ENCODE results near the gene ZNF205. TPM values are rescaled to one million over a fixed set of nuclear protein-coding genes. Genes with fewer than 3 reads are reported as not detected.

Gene ZNF205
- total RNA-seq, 1 donor from 2014 or later, result 22.8 TPM

GRCh38 chr16:3152991-3153368, 40.6 kb downstream of the ZNF205 start:
- H3K4me3 Mint-ChIP-seq (ENCODE audit: unreplicated experiment), result peak overlapping the region; percentile 90
- peaks cover 15% of the 10 kb centered on the region for H3K4me1 Mint-ChIP-seq (ENCODE audit: unreplicated experiment)
- peaks cover 6% of the 10 kb centered on the region for H3K36me3 Mint-ChIP-seq (ENCODE audit: low read depth, unreplicated experiment)
- no peak for DNase-seq (ENCODE audit: low spot score)
- H3K27me3 Mint-ChIP-seq (ENCODE audit: unreplicated experiment), result peaks cover 27% of the 10 kb centered on the region
- TF ChIP-seq CTCF (IDR thresholded peaks at IDR 0.05; ENCODE audit: unreplicated experiment), result no peak
- no peaks in the 10 kb centered on the region for H3K9me3 Mint-ChIP-seq (ENCODE audit: unreplicated experiment)
- peak overlapping the region; percentile 79 for H3K27ac Mint-ChIP-seq (ENCODE audit: unreplicated experiment)

GRCh38 chr16:3155181-3155580, 42.8 kb downstream of the ZNF205 start:
- Mint-ChIP-seq H3K4me1 (ENCODE audit: unreplicated experiment) (peaks cover 24% of the 10 kb centered on the region), H3K27me3 (ENCODE audit: unreplicated experiment) (peaks cover 33% of the 10 kb centered on the region), H3K27ac (ENCODE audit: unreplicated experiment) (no peak overlapping the region), H3K9me3 (ENCODE audit: unreplicated experiment) (no peaks in the 10 kb centered on the region), H3K4me3 (ENCODE audit: unreplicated experiment) (no peak overlapping the region), H3K36me3 (ENCODE audit: low read depth, unreplicated experiment) (peaks cover 17% of the 10 kb centered on the region)
- no peak for DNase-seq (ENCODE audit: low spot score)
- TF ChIP-seq CTCF (IDR thresholded peaks at IDR 0.05; ENCODE audit: unreplicated experiment), result no peak

DNA sequence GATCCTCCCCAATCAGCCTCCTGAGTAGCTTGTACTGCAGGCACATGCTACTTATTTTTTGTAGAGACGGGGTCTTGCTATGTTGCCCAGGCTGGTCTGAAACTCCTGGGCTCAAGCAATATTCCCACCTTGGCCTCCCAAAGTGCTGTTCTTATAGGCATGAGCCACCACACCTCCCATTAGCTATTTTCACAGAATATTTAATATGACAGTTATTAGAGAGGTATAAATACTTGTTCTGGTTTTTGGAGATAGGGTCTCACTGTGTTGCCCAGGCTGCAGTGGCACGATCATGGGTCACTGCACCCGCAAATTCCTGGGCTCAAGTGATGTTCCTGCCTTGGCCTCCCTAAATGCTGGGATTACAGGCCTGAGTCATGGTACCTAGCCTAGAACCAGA, 43.6 kb downstream of the ZNF205 start:
- peaks cover 28% of the 10 kb centered on the region for H3K27me3 Mint-ChIP-seq (ENCODE audit: unreplicated experiment)
- no peak for DNase-seq (ENCODE audit: low spot score)
- no peak overlapping the region for H3K4me3 Mint-ChIP-seq (ENCODE audit: unreplicated experiment)
- peaks cover 24% of the 10 kb centered on the region for H3K4me1 Mint-ChIP-seq (ENCODE audit: unreplicated experiment)
- H3K36me3 Mint-ChIP-seq (ENCODE audit: low read depth, unreplicated experiment), result peaks cover 17% of the 10 kb centered on the region
- H3K9me3 Mint-ChIP-seq (ENCODE audit: unreplicated experiment), result no peaks in the 10 kb centered on the region
- no peak for TF ChIP-seq CTCF (IDR thresholded peaks at IDR 0.05; ENCODE audit: unreplicated experiment)
- no peak overlapping the region for H3K27ac Mint-ChIP-seq (ENCODE audit: unreplicated experiment)

GRCh38 chr16:3157229-3158025, 45.0 kb downstream of the ZNF205 start:
- no peak for TF ChIP-seq CTCF (IDR thresholded peaks at IDR 0.05; ENCODE audit: unreplicated experiment)
- Mint-ChIP-seq H3K9me3 (ENCODE audit: unreplicated experiment) (no peaks in the 10 kb centered on the region), H3K4me1 (ENCODE audit: unreplicated experiment) (peaks cover 17% of the 10 kb centered on the region), H3K36me3 (ENCODE audit: low read depth, unreplicated experiment) (peaks cover 15% of the 10 kb centered on the region), H3K27me3 (ENCODE audit: unreplicated experiment) (peaks cover 27% of the 10 kb centered on the region), H3K4me3 (ENCODE audit: unreplicated experiment) (peak overlapping the region; percentile 91), H3K27ac (ENCODE audit: unreplicated experiment) (no peak overlapping the region)
- peak; percentile 72 for DNase-seq (ENCODE audit: low spot score)

DNA sequence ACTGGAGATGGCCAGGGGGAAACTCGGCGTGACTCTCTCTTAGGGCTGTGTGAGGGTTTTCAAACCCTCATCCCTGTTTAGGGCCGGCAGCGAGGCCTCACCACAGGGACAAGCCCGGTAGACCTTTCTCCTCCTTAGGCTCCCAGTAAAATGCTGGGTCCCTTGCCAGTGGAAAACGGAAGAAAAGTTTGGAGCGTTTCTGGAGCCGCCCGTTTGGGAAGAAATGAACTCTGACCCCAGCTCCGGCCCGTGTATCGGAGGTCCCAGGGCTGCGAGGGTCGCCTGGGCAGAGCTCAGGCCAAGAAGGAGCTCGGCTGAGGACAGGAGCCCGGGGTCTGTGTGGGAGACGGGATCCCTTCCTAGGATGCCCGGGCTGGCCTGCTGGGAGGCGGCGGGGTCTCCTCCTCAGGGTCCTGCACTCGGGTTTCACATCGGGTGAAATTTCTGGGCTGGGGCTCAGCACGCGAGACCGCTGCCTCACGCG, 45.7 kb downstream of the ZNF205 start:
- no peak for TF ChIP-seq CTCF (IDR thresholded peaks at IDR 0.05; ENCODE audit: unreplicated experiment)

More for the DNA sequence above, 45.7 kb downstream of the ZNF205 start:
- H3K27me3 Mint-ChIP-seq (ENCODE audit: unreplicated experiment), result peaks cover 22% of the 10 kb centered on the region
- no peak overlapping the region for H3K27ac Mint-ChIP-seq (ENCODE audit: unreplicated experiment)
- DNase-seq (ENCODE audit: low spot score), result no peak
- H3K36me3 Mint-ChIP-seq (ENCODE audit: low read depth, unreplicated experiment), result peaks cover 10% of the 10 kb centered on the region
- peak overlapping the region; percentile 91 for H3K4me3 Mint-ChIP-seq (ENCODE audit: unreplicated experiment)
- peaks cover 13% of the 10 kb centered on the region for H3K4me1 Mint-ChIP-seq (ENCODE audit: unreplicated experiment)
- H3K9me3 Mint-ChIP-seq (ENCODE audit: unreplicated experiment), result no peaks in the 10 kb centered on the region
